Measurements from ENCODE around the gene ALKBH7. TPM values are rescaled to one million over a fixed set of nuclear protein-coding genes. Genes with fewer than 3 reads are reported as not detected.
A peak's percentile ranks its signal among the peaks of the same experiment; 100 is the strongest.
"Not testable (repeated sequence)": the region's sequence is repeated elsewhere in the genome, so short reads cannot be mapped to it uniquely, and the experiment has no call there.

ALKBH7 gene
- polyA plus RNA-seq (2013, experiment 1 of 2; ENCODE audit: insufficient read length), result 58.3 TPM
- polyA plus RNA-seq (2013, experiment 2 of 2; ENCODE audit: insufficient read length), result 52.0 TPM

DNA sequence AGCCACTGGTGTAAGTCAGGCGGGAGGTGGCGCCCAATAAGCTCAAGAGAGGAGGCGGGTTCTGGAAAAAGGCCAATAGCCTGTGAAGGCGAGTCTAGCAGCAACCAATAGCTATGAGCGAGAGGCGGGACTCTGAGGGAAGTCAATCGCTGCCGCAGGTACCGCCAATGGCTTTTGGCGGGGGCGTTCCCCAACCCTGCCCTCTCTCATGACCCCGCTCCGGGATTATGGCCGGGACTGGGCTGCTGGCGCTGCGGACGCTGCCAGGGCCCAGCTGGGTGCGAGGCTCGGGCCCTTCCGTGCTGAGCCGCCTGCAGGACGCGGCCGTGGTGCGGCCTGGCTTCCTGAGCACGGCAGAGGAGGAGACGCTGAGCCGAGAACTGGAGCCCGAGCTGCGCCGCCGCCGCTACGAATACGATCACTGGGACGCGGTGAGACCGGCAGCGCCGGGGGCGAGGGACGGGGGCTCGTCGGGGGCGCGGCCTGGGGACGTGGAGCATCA is at the start of gene ALKBH7:
ALKBH7 (plus strand) TSS at position 201 of the 502 bp plus-strand sequence; CDS start at position 228, 27 bp downstream.
- peak; percentile 100 for DNase-seq

DNA sequence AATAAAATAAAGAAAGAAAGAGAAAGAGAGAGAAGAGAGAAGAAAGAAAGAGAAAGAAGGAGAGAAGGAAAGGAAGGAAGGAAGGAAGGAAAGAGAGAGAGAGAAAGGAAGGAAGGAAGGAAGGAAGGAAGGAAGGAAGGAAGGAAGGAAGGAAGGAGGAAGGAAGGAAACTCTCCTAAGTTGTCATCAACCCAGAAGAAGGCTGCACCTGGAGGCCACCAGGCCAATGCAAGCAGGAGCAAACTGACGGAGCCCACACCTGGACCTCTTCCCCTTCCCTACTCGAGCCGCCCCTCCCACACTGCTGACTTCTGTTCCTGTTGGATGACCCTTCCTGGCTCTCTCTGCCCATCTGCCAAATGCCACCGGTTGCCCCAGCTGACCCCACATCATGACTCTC is 47.8 kb upstream of the ALKBH7 start:
- no peak for DNase-seq

DNA sequence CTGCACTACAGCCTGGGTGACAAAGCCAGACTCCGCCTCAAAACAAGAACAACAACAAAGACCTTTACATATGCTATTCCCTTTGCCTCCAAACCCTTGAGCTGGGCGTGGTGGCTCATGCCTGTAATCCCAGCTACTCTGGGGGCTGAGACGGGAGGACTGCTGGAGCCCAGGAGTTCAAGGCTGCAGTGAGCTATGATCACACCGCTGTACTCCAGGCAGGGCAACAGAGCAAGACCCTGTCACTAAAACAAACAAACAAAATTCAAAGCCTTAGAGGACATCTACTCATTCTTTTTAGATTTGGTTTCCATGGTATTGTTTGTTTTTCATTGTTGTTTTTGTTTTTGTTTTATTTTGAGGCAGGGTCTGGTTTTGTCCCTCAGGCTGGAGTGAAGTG is 47.0 kb upstream of the ALKBH7 start:
- no peak for DNase-seq

DNA sequence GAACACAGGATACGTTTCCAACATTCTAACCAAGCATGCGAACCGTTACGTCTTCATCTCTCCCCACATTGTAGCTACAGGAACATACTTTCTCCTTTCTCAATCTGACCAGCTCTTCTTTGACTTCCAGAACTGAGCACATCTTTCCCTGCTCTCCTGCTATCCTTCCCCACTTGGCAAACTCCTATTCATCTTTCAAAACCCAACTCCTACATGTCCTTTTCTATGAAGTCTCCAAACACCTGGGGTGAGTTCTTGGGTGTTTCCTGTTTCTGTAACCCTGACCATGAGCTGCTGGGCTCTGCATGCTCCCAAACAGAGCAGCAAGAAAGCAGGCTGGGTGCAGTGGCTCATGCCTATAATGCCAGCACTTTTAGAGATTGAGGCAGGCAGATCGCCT is 45.8 kb upstream of the ALKBH7 start:
- DNase-seq, result no peak

GRCh38 chr19:6333439-6333838 is 39.2 kb upstream of the ALKBH7 start, which contains the start of gene ACER1:
Gene ACER1, minus strand, starts transcription at chr19:6333612. Its CDS starts 61 bp downstream, at chr19:6333551.
- DNase-seq, result no peak

GRCh38 chr19:6334490-6335285 is 37.9 kb upstream of the ALKBH7 start:
- no peak for DNase-seq

DNA sequence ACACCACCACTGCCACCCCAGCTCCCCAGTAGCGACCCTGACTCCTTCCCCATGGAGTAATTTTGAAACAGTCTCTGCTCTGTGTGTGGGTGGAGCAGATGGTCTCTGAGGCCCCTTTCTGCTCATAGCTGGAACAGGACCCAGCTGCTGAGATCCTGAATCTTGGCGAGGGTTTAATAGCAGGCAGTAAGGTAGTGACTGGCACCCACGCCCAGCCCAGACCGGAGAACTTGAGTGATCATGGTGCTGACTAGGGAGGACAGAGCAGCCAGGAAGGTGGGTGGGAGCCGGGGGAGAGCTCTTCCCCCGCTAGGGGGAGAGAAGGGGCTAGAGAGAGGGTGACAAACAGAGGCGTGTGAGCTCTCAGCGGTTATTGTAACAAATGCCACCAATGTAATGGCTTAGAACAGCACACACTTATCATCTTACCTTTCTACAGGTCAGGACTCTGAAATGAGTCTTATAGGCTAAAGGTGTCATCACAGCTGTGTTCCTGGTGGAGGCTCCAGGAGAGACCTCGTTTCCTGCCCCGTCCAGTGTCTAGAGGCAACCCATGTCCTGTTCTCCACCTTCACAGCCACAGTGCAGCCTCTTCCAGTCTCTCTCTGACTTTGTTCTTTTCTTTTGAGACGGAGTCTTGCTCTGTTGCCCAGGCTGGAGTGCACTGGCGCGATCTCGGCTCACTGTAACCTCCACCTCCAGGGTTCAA is 31.9 kb upstream of the ALKBH7 start:
- no peak for DNase-seq

GRCh38 chr19:6343462-6343861 is 29.1 kb upstream of the ALKBH7 start:
- no peak for DNase-seq

DNA sequence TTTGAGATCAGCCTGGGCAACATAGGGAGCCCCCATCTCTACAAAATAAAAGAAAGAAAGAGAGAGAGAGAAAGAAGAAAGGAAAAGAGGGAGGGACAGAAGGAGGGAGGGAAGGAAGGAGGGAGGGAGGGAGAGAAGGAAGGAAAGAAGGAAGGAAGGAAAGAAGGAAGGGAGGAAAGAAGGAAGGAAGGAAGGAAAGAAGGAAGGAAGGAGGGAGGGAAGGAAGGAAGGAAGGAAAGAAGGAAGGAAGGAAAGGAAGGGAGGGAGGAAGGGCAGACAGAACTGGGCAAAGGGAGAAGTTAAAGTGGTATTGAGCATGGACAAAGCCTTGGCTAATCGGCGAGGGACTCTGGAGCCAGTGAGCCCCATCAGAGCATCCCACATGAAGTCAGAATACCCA is 23.3 kb upstream of the ALKBH7 start:
- DNase-seq, result not testable (repeated sequence)

- DNase-seq, result no peak
These were observed 21.9 kb upstream of the ALKBH7 start for GRCh38 chr19:6350688-6351087.

- DNase-seq, result no peak
These were observed 20.0 kb upstream of the ALKBH7 start for GRCh38 chr19:6352381-6353165.

DNA sequence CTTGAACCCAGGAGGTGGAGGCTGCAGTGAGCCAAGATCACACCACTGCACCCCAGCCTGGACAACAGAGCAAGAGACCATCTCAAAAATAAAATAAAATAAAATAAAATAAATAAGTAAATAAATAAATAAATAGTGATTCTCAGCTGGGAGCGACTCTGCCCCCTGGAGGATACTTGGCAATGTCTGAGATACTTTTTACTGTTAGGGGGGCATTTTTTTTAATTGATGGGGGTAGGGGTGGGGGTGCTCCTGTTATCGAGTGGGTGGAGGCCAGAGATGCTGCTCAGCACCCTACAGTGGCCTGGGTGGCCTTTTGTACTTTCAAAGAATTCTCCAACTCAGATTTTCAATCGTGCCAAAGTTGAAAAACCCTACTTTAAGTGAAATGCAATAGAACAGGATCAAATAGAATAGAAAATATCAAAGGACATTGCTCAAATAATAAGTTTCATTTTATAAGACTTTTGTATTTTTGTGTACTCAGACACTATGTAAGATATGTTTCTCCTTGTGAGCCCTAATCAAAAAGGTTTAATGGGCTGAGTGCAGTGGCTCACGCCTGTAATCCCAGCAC is 18.4 kb upstream of the ALKBH7 start:
- DNase-seq, result no peak

GRCh38 chr19:6355321-6356040 is 17.1 kb upstream of the ALKBH7 start:
- DNase-seq, result not testable (repeated sequence)

- DNase-seq, result no peak
These were observed 15.4 kb upstream of the ALKBH7 start for GRCh38 chr19:6357174-6357573.

DNA sequence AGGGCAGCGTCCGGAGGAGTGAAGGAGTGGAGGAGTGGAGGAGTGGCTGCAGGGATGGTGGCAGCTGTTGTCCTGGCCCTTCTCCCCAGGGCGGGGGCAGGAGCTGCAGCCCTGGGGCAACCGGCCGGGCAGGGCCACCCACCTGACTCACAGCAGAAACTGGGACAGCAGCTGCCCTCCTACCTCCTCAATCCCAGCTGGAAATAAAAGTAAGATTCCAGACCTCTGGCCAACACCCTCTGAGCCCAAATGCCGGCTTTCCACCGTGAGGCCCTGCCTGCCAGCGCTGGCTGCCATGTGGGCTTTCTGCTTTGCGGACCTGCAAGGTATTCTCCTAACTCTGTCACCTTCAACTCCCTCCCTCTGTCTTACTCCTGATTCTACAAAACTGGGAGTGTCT is 14.6 kb upstream of the ALKBH7 start:
- no peak for DNase-seq

DNA sequence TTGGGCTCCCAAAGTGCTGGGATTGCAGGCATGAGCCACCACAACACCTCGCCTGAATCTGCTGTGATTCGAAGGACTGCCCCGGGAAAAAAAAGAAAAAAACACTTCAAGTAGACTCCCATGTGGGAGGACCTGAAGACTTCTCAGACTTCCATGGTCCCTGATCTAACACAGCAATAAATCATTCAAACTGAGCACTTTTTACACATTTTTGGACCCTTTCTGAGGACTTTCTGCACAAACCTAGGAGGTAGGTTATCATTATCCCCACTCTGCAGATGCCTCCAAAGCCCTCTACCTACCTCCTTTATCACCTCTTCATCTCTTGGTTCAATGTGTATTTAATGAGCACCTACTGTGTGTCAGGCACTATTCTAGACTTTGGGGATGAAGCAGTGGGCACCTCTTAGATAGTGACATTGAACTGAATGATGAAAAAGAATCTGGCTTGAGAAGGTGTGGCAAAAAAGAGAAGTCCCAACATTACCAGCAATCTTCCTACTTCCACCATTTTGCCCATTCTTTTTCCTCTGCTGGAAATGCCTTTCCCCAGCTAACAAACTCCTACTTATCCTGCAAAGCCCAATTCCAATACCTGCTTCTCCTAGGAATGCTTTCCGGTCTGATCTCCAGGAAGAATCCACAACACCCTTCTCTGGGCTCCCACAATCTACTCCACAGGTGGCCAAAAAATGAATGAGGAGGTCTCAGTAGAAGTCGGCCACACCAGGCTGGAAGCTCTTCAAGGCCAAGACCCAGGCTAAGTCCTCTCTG is 12.8 kb upstream of the ALKBH7 start:
- no peak for DNase-seq

DNA sequence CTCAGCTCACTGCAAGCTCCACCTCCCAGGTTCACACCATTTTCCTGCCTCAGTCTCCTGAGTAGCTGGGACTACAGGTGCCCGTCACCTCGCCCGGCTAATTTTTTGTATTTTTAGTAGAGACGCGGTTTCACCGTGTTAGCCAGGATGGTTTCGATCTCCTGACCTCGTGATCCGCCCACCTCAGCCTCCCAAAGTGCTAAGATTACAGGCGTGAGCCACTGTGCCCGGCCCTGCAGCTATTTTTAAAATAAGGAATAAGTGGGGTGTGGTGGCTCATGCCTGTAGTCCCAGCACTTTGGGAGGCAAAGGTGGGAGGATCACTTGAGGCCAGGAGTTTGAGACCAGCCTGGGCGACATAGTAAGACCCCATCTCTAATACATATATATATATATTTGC is 12.1 kb upstream of the ALKBH7 start:
- not testable (repeated sequence) for DNase-seq

DNA sequence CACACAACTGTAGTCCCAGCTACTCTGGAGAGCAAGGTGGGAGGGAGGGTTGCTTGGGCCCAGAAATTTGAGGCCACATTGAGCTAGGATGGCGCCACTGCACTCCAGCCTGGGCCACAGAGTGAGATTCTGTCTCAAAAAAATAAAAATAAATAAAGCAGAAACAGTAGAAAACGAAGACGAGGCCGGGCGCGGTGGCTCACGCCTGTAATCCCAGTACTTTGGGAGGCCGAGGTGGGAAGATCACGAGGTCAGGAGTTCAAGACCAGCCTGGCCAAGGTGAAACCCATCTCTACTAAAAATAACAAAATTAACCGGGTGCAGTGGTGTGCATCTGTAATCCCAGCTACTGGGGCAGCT is 11.8 kb upstream of the ALKBH7 start:
- not testable (repeated sequence) for DNase-seq

DNA sequence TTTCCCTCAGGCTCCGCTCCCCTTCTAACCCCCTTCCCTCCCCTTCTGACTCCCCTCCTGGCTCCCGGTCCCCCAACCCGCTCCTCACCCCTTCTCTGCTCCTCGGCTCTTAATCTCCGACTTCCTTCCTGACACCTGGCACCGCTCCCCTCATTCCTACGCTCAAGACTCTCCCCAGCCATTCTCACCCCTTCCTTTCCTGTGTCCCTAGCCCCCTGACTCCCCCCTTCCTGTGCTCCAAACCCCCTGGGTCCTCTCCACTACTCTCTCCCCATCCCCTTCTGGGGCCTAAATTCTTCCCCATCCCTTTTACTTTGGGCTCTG is 10.6 kb upstream of the ALKBH7 start:
- no peak for DNase-seq

DNA sequence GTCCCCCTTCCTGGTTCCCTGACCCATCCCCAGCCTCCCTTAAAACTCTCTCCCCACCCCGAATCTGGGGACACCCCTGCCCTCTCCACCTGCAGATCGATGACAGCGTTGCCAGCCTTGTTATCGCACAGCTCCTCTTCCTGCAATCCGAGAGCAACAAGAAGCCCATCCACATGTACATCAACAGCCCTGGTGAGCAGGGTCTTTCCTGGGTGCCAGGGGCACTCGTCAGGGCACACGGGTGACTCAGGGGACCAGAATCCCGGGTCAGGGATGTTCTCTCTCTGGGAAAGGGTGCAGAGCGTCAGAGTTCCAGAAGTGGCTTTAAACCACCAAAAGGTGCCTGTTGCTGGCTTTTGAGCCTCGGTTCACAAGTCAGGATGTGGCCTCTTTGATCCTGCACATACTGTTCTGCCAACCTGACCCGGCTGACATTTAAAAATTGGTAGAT is 10.2 kb upstream of the ALKBH7 start:
- no peak for DNase-seq

- DNase-seq, result no peak
These were observed 8.2 kb upstream of the ALKBH7 start for GRCh38 chr19:6364353-6364752.

Data from fibroblast of skin of scalp (primary cell).